Stimulated activated CD4-positive, alpha-beta T cell treated with anti-CD3 and anti-CD28 coated beads, Interleukin-1b, Interleukin-23, amount 100 ng/mL, for 4 hours (primary cell): ENCODE data around the gene AGTR1.
"Not testable (repeated sequence)": the region's sequence is repeated elsewhere in the genome, so short reads cannot be mapped to it uniquely, and the experiment has no call there.

Experiments used
- DNase-seq, 2 donors: peaks; one replicate each; pipeline ENCODE4 v3.0.0-alpha.2; 2020; ENCODE audit warnings: low read depth in 2 of 2

AGTR1 gene

GRCh38 chr3:148718982-148719862 lies 21.5 kb downstream of the AGTR1 start:
- no peak for DNase-seq

- no peak for DNase-seq
Measured at GRCh38 chr3:148720873-148721272, 23.2 kb downstream of the AGTR1 start.

GRCh38 chr3:148723631-148724030 lies 25.9 kb downstream of the AGTR1 start:
- DNase-seq: no peak

- no peak for DNase-seq
Measured at GRCh38 chr3:148727231-148727630, 29.5 kb downstream of the AGTR1 start.

- no peak for DNase-seq
Measured at GRCh38 chr3:148728753-148729152, 31.1 kb downstream of the AGTR1 start.

GRCh38 chr3:148729476-148730055 lies 31.9 kb downstream of the AGTR1 start:
- DNase-seq: no peak

- no peak for DNase-seq
Measured at GRCh38 chr3:148730676-148731075, 33.0 kb downstream of the AGTR1 start.

GRCh38 chr3:148735597-148735996 lies 37.9 kb downstream of the AGTR1 start:
- DNase-seq: no peak

GRCh38 chr3:148736086-148736485 lies 38.4 kb downstream of the AGTR1 start:
- DNase-seq: no peak

- DNase-seq: no peak
Measured at GRCh38 chr3:148737104-148737530, 39.4 kb downstream of the AGTR1 start.

GRCh38 chr3:148739720-148740119 lies 42.0 kb downstream of the AGTR1 start:
- DNase-seq: no peak

- no peak for DNase-seq
Measured at GRCh38 chr3:148740291-148740690, 42.6 kb downstream of the AGTR1 start.

GRCh38 chr3:148741219-148741618 lies 43.5 kb downstream of the AGTR1 start:
- no peak for DNase-seq

GRCh38 chr3:148742118-148742517 lies 44.4 kb downstream of the AGTR1 start:
- no peak for DNase-seq

- no peak for DNase-seq
Measured at GRCh38 chr3:148746053-148746452, 48.4 kb downstream of the AGTR1 start.

- no peak for DNase-seq
Measured at GRCh38 chr3:148748283-148748682, 50.6 kb downstream of the AGTR1 start.

GRCh38 chr3:148750296-148750695 lies 52.6 kb downstream of the AGTR1 start:
- DNase-seq: no peak

GRCh38 chr3:148751461-148751860 lies 53.8 kb downstream of the AGTR1 start:
- DNase-seq: no peak

GRCh38 chr3:148753385-148753784 lies 55.7 kb downstream of the AGTR1 start:
- not testable (repeated sequence) for DNase-seq

GRCh38 chr3:148755570-148755969 lies 57.9 kb downstream of the AGTR1 start:
- DNase-seq: no peak

- DNase-seq: no peak
Measured at GRCh38 chr3:148756311-148756710, 58.6 kb downstream of the AGTR1 start.

- no peak for DNase-seq
Measured at GRCh38 chr3:148757238-148758215, 59.8 kb downstream of the AGTR1 start.
